WI38 (cell line): Measurements from ENCODE around the gene NUP54.
A peak's percentile ranks its signal among the peaks of the same experiment; 100 is the strongest.

ENCODE experiments used
- H3K4me3 ChIP-seq: 2 replicates; pipeline ENCODE4 v1.5.1; 2011; ENCODE audit warnings: low read depth, mild to moderate bottlenecking, control low read depth, low read length
- CTCF ChIP-seq: IDR thresholded peaks from 2 replicates; pipeline ENCODE4 v1.5.1; 2012; ENCODE audit warnings: low read depth, mild to moderate bottlenecking, control low read depth, low read length

The NUP54 gene

GRCh38 chr4:76153356-76153755, 5.2 kb upstream of the NUP54 start:
- no peak for TF ChIP-seq CTCF
- H3K4me3 ChIP-seq = no peak overlapping the region

- peak overlapping the region; percentile 96 for H3K4me3 ChIP-seq
- no peak for TF ChIP-seq CTCF
These were observed 599 bp downstream of the NUP54 start for GRCh38 chr4:76147454-76148141.

- H3K4me3 ChIP-seq = no peak overlapping the region
- no peak for TF ChIP-seq CTCF
These were observed 3.7 kb downstream of the NUP54 start for GRCh38 chr4:76144546-76144945.

- TF ChIP-seq CTCF = no peak
- H3K4me3 ChIP-seq = no peak overlapping the region
These were observed 7.0 kb downstream of the NUP54 start for GRCh38 chr4:76141241-76141640.

GRCh38 chr4:76127754-76128153, 20.4 kb downstream of the NUP54 start:
- no peak for TF ChIP-seq CTCF

GRCh38 chr4:76125816-76126215, 22.4 kb downstream of the NUP54 start:
- H3K4me3 ChIP-seq = no peak overlapping the region
- TF ChIP-seq CTCF = no peak

More at GRCh38 chr4:76127754-76128153, 20.4 kb downstream of the NUP54 start:
- H3K4me3 ChIP-seq = no peak overlapping the region

GRCh38 chr4:76120199-76120598, 28.0 kb downstream of the NUP54 start:
- no peak overlapping the region for H3K4me3 ChIP-seq
- TF ChIP-seq CTCF = no peak
